C4-2B (cell line): ENCODE data around the gene PLCB4.

Source experiments
- CTCF ChIP-seq: fragments of 450-650 bp; conservative IDR thresholded peaks from 2 replicates; pipeline ENCODE4 v1.5.1; 2017; ENCODE audit warnings: mild to moderate bottlenecking
- ZFX ChIP-seq: fragments of 450-650 bp; IDR thresholded peaks from 2 replicates; pipeline ENCODE4 v1.6.1; 2017

DNA sequence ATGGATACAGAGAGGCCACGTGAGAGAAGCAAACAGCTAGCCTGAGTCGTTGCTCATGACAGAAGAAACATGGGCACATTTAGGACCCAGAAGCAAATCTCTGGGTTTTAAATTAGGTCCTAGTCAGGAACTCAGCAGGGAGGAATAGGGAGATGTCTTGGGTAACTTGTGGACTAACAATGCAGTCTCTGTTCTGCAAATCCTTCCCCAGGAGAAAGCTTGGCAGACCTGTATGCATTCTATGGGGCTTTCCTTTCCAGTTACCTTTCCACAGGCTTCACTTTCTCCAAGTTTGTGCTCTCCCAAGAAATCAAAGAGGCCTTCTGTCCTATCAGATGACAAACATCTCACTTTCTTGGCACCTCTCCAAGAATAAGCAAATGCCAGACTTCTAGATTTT lies 47.2 kb upstream of the PLCB4 start:
- TF ChIP-seq CTCF, result no peak
- TF ChIP-seq ZFX, result no peak
